ENCODE results near the gene CAPN13. TPM values are rescaled to one million over a fixed set of nuclear protein-coding genes. Genes with fewer than 3 reads are reported as not detected.

Gene CAPN13
- total and polyA plus RNA-seq, 10 of the 15 experiments (the other 5 are each of a cell fraction or from before 2014, with no cell fraction given), result 0.03 to 0.10 (median 0.06) TPM; not detected in 7

DNA sequence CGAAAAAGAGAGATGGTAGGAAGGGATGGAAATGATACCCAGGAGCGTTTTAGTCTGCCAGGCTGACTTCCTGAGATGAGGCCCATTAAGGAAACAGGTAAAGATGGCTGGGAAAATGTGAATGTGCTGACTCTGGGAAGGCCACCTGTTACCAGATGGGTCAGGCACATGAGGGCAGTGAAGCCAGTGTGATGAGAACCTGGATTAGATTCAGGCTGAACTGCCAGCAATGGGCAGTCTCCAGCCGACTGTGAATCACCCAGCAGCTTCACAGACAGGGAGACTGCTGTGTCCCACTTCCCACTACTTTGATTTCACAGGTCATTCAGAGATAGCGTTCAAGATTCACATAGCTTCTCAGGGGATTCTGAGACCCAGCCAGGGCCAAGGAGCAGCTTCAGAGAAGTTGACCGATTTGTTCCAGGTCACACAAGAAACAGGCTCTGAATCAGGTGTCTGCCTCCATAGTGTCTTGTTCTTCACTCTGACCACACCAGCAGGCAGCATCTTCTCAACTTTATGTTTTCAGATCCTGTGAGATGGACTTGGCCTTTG is 26.4 kb downstream of the CAPN13 start:
- Histone ChIP-seq H3K9ac (ENCODE audit: control insufficient read depth, insufficient read depth, low read length) (no peak overlapping the region), H3K9me3 (replicated peaks; ENCODE audit: control insufficient read depth, insufficient read depth, low read length) (no peaks in the 10 kb centered on the region), H3K79me2 (ENCODE audit: control insufficient read depth, insufficient read depth, low read length) (no peaks in the 10 kb centered on the region), H3K36me3 (ENCODE audit: control insufficient read depth in 2 of 2, insufficient read depth in 2 of 2, low read length in 1 of 2) (no peaks in the 10 kb centered on the region), H4K20me1 (ENCODE audit: control insufficient read depth, insufficient read depth) (no peaks in the 10 kb centered on the region), H3K4me3 (no peak overlapping the region), H3K27me3 (replicated peaks in 1 of 2; ENCODE audit: control insufficient read depth in 2 of 2, insufficient read depth in 2 of 2, low read length in 1 of 2) (peaks cover 0 to 1% of the 10 kb centered on the region in 2 experiments; a peak in 2 of 4 replicates), H3K4me1 (ENCODE audit: control insufficient read depth, insufficient read depth, low read length) (no peaks in the 10 kb centered on the region), H3K4me2 (ENCODE audit: control insufficient read depth, insufficient read depth) (no peak overlapping the region), H2AFZ (ENCODE audit: control insufficient read depth, low read depth, low read length) (no peak overlapping the region), H3K27ac (ENCODE audit: control insufficient read depth, insufficient read depth) (no peak overlapping the region)
- ChIA-PET POLR2A (no interaction called here), SMC1A (ENCODE audit: uncharacterized antibody, unreplicated experiment) (no interaction called here), CTCF (no interaction called here), RAD21 (ENCODE audit: unreplicated experiment) (no interaction called here)
- WGBS (ENCODE audit: insufficient coverage, insufficient replicate concordance, low lambda C conversion rate, missing lambda C conversion rate), result 8% methylated on average over 5 of the region's 5 CpGs
- no TSS peak for BruUV-seq (replicated peaks)
- TF ChIP-seq NRF1 (conservative IDR thresholded peaks at IDR 0.05; ENCODE audit: low read depth, low read length) (no peak), RAD21 (IDR thresholded peaks at IDR 0.05; ENCODE audit: insufficient read depth, low read depth, low read length) (no peak)
- TF ChIP-seq, protein P1, sequence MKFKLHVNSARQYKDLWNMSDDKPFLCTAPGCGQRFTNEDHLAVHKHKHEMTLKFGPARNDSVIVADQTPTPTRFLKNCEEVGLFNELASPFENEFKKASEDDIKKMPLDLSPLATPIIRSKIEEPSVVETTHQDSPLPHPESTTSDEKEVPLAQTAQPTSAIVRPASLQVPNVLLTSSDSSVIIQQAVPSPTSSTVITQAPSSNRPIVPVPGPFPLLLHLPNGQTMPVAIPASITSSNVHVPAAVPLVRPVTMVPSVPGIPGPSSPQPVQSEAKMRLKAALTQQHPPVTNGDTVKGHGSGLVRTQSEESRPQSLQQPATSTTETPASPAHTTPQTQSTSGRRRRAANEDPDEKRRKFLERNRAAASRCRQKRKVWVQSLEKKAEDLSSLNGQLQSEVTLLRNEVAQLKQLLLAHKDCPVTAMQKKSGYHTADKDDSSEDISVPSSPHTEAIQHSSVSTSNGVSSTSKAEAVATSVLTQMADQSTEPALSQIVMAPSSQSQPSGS (IDR thresholded peaks at IDR 0.05; ENCODE audit: low read length), result no peak
- FAIRE-seq, result no peak
- in situ Hi-C loops (cut with MboI), result no loop called here
- ATAC-seq, result no peak
- intact Hi-C loops (cut with micrococcal nuclease; ENCODE audit: unreplicated experiment), result no loop called here
- DNase-seq (ENCODE audit: low read depth, low spot score), result no peak

DNA sequence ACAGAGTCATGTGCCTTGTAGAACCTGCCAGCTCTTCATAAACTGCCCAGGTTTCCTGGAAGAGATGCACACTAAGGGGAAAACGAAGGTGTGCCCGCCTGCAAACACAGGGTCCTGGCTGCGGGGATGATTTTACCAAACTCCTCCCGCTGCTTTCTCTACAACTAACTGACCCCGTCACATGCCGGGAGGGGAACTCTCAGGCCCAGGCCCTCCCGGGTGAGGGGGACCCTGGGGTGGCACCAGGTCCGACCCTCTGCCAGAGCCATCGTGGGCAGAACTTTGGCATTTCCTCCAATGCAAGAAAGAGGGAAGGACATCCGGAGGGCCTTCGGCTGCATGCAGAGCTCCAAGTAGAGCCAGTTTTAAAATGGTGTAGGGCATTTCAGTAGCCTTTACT is 28.6 kb downstream of the CAPN13 start:
- in situ Hi-C loops (cut with MboI) (no loop called here), intact Hi-C loops (cut with micrococcal nuclease; ENCODE audit: unreplicated experiment) (no loop called here)
- no peaks in the 10 kb centered on the region for H3K9me3 ChIP-seq (replicated peaks; ENCODE audit: control insufficient read depth, insufficient read depth, low read length)
- no peaks in the 10 kb centered on the region for H3K4me1 ChIP-seq (ENCODE audit: control insufficient read depth, insufficient read depth, low read length)
- 47% methylated on average over 11 of the region's 11 CpGs for WGBS (ENCODE audit: insufficient coverage, insufficient replicate concordance, low lambda C conversion rate, missing lambda C conversion rate)
- DNase-seq (ENCODE audit: low read depth, low spot score) (no peak), FAIRE-seq (no peak), ATAC-seq (no peak)
- H3K9ac ChIP-seq (ENCODE audit: control insufficient read depth, insufficient read depth, low read length), result no peak overlapping the region
- no peaks in the 10 kb centered on the region for H3K79me2 ChIP-seq (ENCODE audit: control insufficient read depth, insufficient read depth, low read length)
- no peaks in the 10 kb centered on the region for H3K36me3 ChIP-seq (ENCODE audit: control insufficient read depth in 2 of 2, insufficient read depth in 2 of 2, low read length in 1 of 2)
- RAD21 ChIA-PET (ENCODE audit: unreplicated experiment), result no interaction called here
- no peak overlapping the region for H3K27ac ChIP-seq (ENCODE audit: control insufficient read depth, insufficient read depth)
- no peak overlapping the region for H3K4me3 ChIP-seq
- SMC1A ChIA-PET (ENCODE audit: uncharacterized antibody, unreplicated experiment), result no interaction called here
- no peaks in the 10 kb centered on the region for H4K20me1 ChIP-seq (ENCODE audit: control insufficient read depth, insufficient read depth)
- no TSS peak for BruUV-seq (replicated peaks)
- H3K4me2 ChIP-seq (ENCODE audit: control insufficient read depth, insufficient read depth), result no peak overlapping the region
- POLR2A ChIA-PET, result no interaction called here
- peaks cover 0 to 1% of the 10 kb centered on the region in 2 experiments; a peak in 2 of 4 replicates for H3K27me3 ChIP-seq (replicated peaks in 1 of 2; ENCODE audit: control insufficient read depth in 2 of 2, insufficient read depth in 2 of 2, low read length in 1 of 2)
- CTCF ChIA-PET, result no interaction called here
- no peak overlapping the region for H2AFZ ChIP-seq (ENCODE audit: control insufficient read depth, low read depth, low read length)
- TF ChIP-seq RBBP5 (conservative IDR thresholded peaks at IDR 0.05), result no peak
- TF ChIP-seq TAF1 (IDR thresholded peaks at IDR 0.05; ENCODE audit: borderline replicate concordance, low read depth, low read length), result no peak
- TF ChIP-seq NR2C1 (IDR thresholded peaks at IDR 0.05), result no peak
- TF ChIP-seq, protein P2, sequence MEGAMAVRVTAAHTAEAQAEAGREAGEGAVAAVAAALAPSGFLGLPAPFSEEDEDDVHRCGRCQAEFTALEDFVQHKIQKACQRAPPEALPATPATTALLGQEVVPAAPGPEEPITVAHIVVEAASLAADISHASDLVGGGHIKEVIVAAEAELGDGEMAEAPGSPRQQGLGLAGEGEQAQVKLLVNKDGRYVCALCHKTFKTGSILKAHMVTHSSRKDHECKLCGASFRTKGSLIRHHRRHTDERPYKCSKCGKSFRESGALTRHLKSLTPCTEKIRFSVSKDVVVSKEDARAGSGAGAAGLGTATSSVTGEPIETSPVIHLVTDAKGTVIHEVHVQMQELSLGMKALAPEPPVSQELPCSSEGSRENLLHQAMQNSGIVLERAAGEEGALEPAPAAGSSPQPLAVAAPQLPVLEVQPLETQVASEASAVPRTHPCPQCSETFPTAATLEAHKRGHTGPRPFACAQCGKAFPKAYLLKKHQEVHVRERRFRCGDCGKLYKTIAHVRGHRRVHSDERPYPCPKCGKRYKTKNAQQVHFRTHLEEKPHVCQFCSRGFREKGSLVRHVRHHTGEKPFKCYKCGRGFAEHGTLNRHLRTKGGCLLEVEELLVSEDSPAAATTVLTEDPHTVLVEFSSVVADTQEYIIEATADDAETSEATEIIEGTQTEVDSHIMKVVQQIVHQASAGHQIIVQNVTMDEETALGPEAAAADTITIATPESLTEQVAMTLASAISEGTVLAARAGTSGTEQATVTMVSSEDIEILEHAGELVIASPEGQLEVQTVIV (IDR thresholded peaks at IDR 0.05; ENCODE audit: borderline replicate concordance, partially characterized antibody), result no peak
- no peak for TF ChIP-seq NR2C2 (IDR thresholded peaks at IDR 0.05; ENCODE audit: borderline replicate concordance, control insufficient read depth, insufficient read length, low read depth)
- no peak for TF ChIP-seq CREM (IDR thresholded peaks at IDR 0.05; ENCODE audit: low read depth)
- TF ChIP-seq MEF2B (IDR thresholded peaks at IDR 0.05; ENCODE audit: partially characterized antibody, poor library complexity, severe bottlenecking), result no peak
- no peak for TF ChIP-seq POU2F2 (IDR thresholded peaks at IDR 0.05; ENCODE audit: borderline replicate concordance, low read depth, low read length)
- no peak for TF ChIP-seq PML (IDR thresholded peaks at IDR 0.05; ENCODE audit: low read length)
- TF ChIP-seq, protein P3, sequence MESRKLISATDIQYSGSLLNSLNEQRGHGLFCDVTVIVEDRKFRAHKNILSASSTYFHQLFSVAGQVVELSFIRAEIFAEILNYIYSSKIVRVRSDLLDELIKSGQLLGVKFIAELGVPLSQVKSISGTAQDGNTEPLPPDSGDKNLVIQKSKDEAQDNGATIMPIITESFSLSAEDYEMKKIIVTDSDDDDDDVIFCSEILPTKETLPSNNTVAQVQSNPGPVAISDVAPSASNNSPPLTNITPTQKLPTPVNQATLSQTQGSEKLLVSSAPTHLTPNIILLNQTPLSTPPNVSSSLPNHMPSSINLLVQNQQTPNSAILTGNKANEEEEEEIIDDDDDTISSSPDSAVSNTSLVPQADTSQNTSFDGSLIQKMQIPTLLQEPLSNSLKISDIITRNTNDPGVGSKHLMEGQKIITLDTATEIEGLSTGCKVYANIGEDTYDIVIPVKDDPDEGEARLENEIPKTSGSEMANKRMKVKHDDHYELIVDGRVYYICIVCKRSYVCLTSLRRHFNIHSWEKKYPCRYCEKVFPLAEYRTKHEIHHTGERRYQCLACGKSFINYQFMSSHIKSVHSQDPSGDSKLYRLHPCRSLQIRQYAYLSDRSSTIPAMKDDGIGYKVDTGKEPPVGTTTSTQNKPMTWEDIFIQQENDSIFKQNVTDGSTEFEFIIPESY (IDR thresholded peaks at IDR 0.05), result no peak

Measured in GM12878 (cell line).